ELR (cell line): ENCODE results near the gene PIWIL1.

ENCODE experiments used
- DNase-seq: peaks from one replicate; pipeline ENCODE4 v3.0.0-alpha.2; 2015; ENCODE audit warnings: low read depth

Gene PIWIL1

GRCh38 chr12:130374083-130374482 is 36.4 kb downstream of the PIWIL1 start:
- no peak for DNase-seq

GRCh38 chr12:130375296-130376287 is 37.9 kb downstream of the PIWIL1 start:
- DNase-seq: no peak

GRCh38 chr12:130382818-130383217 is 45.1 kb downstream of the PIWIL1 start:
- no peak for DNase-seq

GRCh38 chr12:130384234-130384633 is 46.5 kb downstream of the PIWIL1 start:
- DNase-seq: no peak

- no peak for DNase-seq
These were observed 47.5 kb downstream of the PIWIL1 start for GRCh38 chr12:130385193-130385592.

- DNase-seq: no peak
These were observed 53.5 kb downstream of the PIWIL1 start for GRCh38 chr12:130391186-130391585.

- no peak for DNase-seq
These were observed 57.2 kb downstream of the PIWIL1 start for GRCh38 chr12:130394906-130395305.

GRCh38 chr12:130396667-130397066 is 59.0 kb downstream of the PIWIL1 start:
- no peak for DNase-seq

- no peak for DNase-seq
These were observed 60.6 kb downstream of the PIWIL1 start for GRCh38 chr12:130398100-130398848.

- no peak for DNase-seq
These were observed 64.0 kb downstream of the PIWIL1 start for GRCh38 chr12:130401703-130402102.

GRCh38 chr12:130405332-130405731 is 67.6 kb downstream of the PIWIL1 start:
- DNase-seq: no peak

GRCh38 chr12:130412384-130412783 is 74.7 kb downstream of the PIWIL1 start:
- DNase-seq: no peak

GRCh38 chr12:130413909-130414308 is 76.2 kb downstream of the PIWIL1 start:
- DNase-seq: no peak

- no peak for DNase-seq
These were observed 76.7 kb downstream of the PIWIL1 start for GRCh38 chr12:130414381-130414780.

GRCh38 chr12:130418251-130418650 is 80.6 kb downstream of the PIWIL1 start:
- no peak for DNase-seq

GRCh38 chr12:130419116-130419515 is 81.4 kb downstream of the PIWIL1 start:
- DNase-seq: no peak

GRCh38 chr12:130420071-130420470 is 82.4 kb downstream of the PIWIL1 start:
- no peak for DNase-seq

- DNase-seq: no peak
These were observed 84.2 kb downstream of the PIWIL1 start for GRCh38 chr12:130421896-130422295.
